ENCODE results near the gene TMEM82.

TMEM82 gene

DNA sequence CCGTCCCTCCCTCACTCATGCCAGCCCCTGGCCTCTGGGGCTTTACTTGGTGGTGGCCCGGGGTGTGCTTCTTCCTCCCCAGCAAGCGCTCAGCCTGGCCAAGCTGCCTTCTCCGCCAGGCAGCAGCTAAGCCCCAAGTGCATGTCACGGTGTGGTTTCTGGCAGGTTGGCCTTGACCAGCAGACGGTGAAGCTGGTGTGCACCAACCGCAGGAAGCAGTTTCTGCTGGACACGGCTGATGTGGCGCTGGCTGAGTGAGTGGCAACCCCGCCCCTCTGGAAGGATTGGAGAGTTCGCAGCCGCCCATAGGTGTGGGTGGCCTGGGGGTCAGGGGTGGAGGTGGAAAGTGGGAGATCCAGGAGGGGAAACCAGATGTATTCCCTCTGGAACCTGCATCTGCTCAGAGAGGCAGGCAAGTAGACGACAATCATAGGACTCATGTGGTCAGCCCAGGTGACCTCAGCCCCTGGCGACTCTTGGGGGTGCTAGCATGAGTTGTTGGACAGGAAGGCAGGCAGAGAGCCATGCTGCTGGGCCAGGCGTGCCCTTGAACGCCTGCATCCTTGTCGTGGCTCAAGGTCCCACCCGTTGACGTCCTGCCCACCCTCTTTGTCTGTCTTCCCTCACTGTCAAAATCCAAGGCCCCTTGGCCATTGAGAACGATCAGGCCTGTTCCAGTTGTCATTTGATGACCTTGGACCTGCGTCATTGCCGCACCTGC lies 13.2 kb upstream of the TMEM82 start:
- H4K20me1 ChIP-seq (ENCODE audit: insufficient read depth, low read length): no peaks in the 10 kb centered on the region
- no peaks in the 10 kb centered on the region for H3K79me2 ChIP-seq (ENCODE audit: insufficient read depth, low read length)
- H3K4me2 ChIP-seq (ENCODE audit: low read length): no peak overlapping the region
- no peak for TF ChIP-seq EZH2 (IDR thresholded peaks at IDR 0.05; ENCODE audit: borderline replicate concordance, low read length)
- TF ChIP-seq, protein P1, sequence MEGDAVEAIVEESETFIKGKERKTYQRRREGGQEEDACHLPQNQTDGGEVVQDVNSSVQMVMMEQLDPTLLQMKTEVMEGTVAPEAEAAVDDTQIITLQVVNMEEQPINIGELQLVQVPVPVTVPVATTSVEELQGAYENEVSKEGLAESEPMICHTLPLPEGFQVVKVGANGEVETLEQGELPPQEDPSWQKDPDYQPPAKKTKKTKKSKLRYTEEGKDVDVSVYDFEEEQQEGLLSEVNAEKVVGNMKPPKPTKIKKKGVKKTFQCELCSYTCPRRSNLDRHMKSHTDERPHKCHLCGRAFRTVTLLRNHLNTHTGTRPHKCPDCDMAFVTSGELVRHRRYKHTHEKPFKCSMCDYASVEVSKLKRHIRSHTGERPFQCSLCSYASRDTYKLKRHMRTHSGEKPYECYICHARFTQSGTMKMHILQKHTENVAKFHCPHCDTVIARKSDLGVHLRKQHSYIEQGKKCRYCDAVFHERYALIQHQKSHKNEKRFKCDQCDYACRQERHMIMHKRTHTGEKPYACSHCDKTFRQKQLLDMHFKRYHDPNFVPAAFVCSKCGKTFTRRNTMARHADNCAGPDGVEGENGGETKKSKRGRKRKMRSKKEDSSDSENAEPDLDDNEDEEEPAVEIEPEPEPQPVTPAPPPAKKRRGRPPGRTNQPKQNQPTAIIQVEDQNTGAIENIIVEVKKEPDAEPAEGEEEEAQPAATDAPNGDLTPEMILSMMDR (IDR thresholded peaks at IDR 0.05; ENCODE audit: low read length): no peak
- H3K9me3 ChIP-seq (ENCODE audit: low read length): no peaks in the 10 kb centered on the region
- H3K27ac ChIP-seq (ENCODE audit: low read depth, low read length, poor library complexity, severe bottlenecking): no peak overlapping the region
- H3K9ac ChIP-seq (ENCODE audit: low read length): no peak overlapping the region
- H3K4me3 ChIP-seq (ENCODE audit: low read depth, low read length, poor library complexity, severe bottlenecking): no peak overlapping the region
- H3K9me2 ChIP-seq (ENCODE audit: low read depth, low read length): no peaks in the 10 kb centered on the region
- H3F3A ChIP-seq (ENCODE audit: insufficient read depth, low read length): no peaks in the 10 kb centered on the region
- peaks cover 66% of the 10 kb centered on the region for H3K36me3 ChIP-seq (ENCODE audit: insufficient read depth, low read length)
- no peak overlapping the region for H2AFZ ChIP-seq (ENCODE audit: low read length)
- no peaks in the 10 kb centered on the region for H3K4me1 ChIP-seq (ENCODE audit: insufficient read depth, low read length, severe bottlenecking)
- no peaks in the 10 kb centered on the region for H3K27me3 ChIP-seq (ENCODE audit: insufficient read depth, low read length)

DNA sequence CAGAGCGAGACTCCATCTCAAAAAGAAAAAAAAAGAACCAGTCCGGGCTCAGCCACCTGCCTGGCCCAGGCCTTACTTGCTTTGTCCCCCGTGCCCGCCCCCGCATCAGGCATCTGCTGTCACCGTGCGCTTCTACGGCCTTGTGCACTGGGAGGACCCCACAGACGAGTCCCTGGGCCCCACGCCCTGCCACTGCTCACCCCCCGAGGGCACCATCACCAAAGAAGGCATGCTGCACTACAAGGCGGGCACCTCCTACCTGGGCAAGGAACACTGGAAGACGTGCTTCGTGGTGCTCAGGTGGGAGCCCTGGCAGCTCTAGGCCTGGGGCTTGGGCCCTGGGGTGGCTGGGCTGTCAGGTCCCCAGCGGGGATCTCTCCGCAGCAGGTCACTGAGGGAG lies 11.9 kb upstream of the TMEM82 start:
- no peak overlapping the region for H2AFZ ChIP-seq (ENCODE audit: low read length)
- no peak overlapping the region for H3K4me3 ChIP-seq (ENCODE audit: low read depth, low read length, poor library complexity, severe bottlenecking)
- H3K79me2 ChIP-seq (ENCODE audit: insufficient read depth, low read length): no peaks in the 10 kb centered on the region
- H4K20me1 ChIP-seq (ENCODE audit: insufficient read depth, low read length): no peaks in the 10 kb centered on the region
- H3K27me3 ChIP-seq (ENCODE audit: insufficient read depth, low read length): no peaks in the 10 kb centered on the region
- H3K27ac ChIP-seq (ENCODE audit: low read depth, low read length, poor library complexity, severe bottlenecking): no peak overlapping the region
- no peak overlapping the region for H3K4me2 ChIP-seq (ENCODE audit: low read length)
- H3K4me1 ChIP-seq (ENCODE audit: insufficient read depth, low read length, severe bottlenecking): no peaks in the 10 kb centered on the region
- TF ChIP-seq EZH2 (IDR thresholded peaks at IDR 0.05; ENCODE audit: borderline replicate concordance, low read length): no peak
- TF ChIP-seq, protein P1 (IDR thresholded peaks at IDR 0.05; ENCODE audit: low read length): no peak
- no peaks in the 10 kb centered on the region for H3K9me3 ChIP-seq (ENCODE audit: low read length)
- peaks cover 66% of the 10 kb centered on the region for H3K36me3 ChIP-seq (ENCODE audit: insufficient read depth, low read length)
- no peaks in the 10 kb centered on the region for H3F3A ChIP-seq (ENCODE audit: insufficient read depth, low read length)
- no peaks in the 10 kb centered on the region for H3K9me2 ChIP-seq (ENCODE audit: low read depth, low read length)
- no peak overlapping the region for H3K9ac ChIP-seq (ENCODE audit: low read length)

DNA sequence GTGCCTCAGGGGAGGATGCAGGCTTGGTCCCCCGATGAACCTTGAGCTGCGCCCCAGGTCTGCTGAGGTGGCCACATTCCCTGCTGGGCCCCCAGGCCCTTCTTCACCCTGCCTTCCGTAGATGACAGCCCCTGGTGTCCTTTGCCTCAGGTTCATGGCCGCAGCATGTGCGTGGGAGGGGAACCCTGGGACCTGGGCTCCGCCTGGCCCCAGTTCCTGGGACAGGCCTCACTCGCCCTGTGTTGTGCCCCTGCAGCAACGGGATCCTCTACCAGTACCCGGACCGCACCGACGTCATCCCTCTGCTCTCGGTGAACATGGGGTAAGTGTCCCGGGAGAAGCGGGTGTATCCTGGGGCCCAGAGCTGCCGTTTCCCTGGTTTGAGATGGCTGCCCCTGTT lies 11.4 kb upstream of the TMEM82 start:
- H4K20me1 ChIP-seq (ENCODE audit: insufficient read depth, low read length): no peaks in the 10 kb centered on the region
- H3K4me2 ChIP-seq (ENCODE audit: low read length): no peak overlapping the region
- TF ChIP-seq EZH2 (IDR thresholded peaks at IDR 0.05; ENCODE audit: borderline replicate concordance, low read length): no peak
- TF ChIP-seq, protein P1 (IDR thresholded peaks at IDR 0.05; ENCODE audit: low read length): no peak
- H3K36me3 ChIP-seq (ENCODE audit: insufficient read depth, low read length): peaks cover 63% of the 10 kb centered on the region
- no peak overlapping the region for H3K9ac ChIP-seq (ENCODE audit: low read length)
- H3K79me2 ChIP-seq (ENCODE audit: insufficient read depth, low read length): no peaks in the 10 kb centered on the region
- H3K9me2 ChIP-seq (ENCODE audit: low read depth, low read length): no peaks in the 10 kb centered on the region
- H3K27me3 ChIP-seq (ENCODE audit: insufficient read depth, low read length): no peaks in the 10 kb centered on the region
- no peaks in the 10 kb centered on the region for H3K4me1 ChIP-seq (ENCODE audit: insufficient read depth, low read length, severe bottlenecking)
- H3K27ac ChIP-seq (ENCODE audit: low read depth, low read length, poor library complexity, severe bottlenecking): no peak overlapping the region
- H3K9me3 ChIP-seq (ENCODE audit: low read length): no peaks in the 10 kb centered on the region
- no peaks in the 10 kb centered on the region for H3F3A ChIP-seq (ENCODE audit: insufficient read depth, low read length)
- no peak overlapping the region for H2AFZ ChIP-seq (ENCODE audit: low read length)
- H3K4me3 ChIP-seq (ENCODE audit: low read depth, low read length, poor library complexity, severe bottlenecking): no peak overlapping the region

Measured in OCI-LY1 (cell line).